Neuronal stem cell (in vitro differentiated cells): ENCODE results near the gene RASGEF1C.

Source experiments
- DNase-seq: peaks from one replicate; pipeline ENCODE4 v3.0.0-alpha.2; 2013; ENCODE audit warnings: low spot score
- H2AFZ ChIP-seq: one replicate; pipeline ENCODE4 v1.6.1; 2013; ENCODE audit warnings: mild to moderate bottlenecking, low read length, inconsistent platforms
- H2AK5ac ChIP-seq: 2 replicates; pipeline ENCODE4 v1.6.1; 2013; ENCODE audit warnings: low read depth, mild to moderate bottlenecking, inconsistent platforms, low read length, moderate library complexity, mixed read lengths
- H2BK120ac ChIP-seq: 2 replicates; pipeline ENCODE4 v1.6.1; 2013; ENCODE audit warnings: low read depth, mild to moderate bottlenecking, inconsistent platforms, low read length, moderate library complexity, mixed read lengths
- H2BK12ac ChIP-seq: one replicate; pipeline ENCODE4 v1.6.1; 2013; ENCODE audit warnings: low read length, inconsistent platforms
- H2BK15ac ChIP-seq: 2 replicates; pipeline ENCODE4 v1.6.1; 2013; ENCODE audit warnings: mild to moderate bottlenecking, low read length, inconsistent platforms, mixed read lengths
- H2BK5ac ChIP-seq: one replicate; pipeline ENCODE4 v1.6.1; 2013; ENCODE audit warnings: inconsistent platforms, mild to moderate bottlenecking, low read length, moderate library complexity
- H3K14ac ChIP-seq: one replicate; pipeline ENCODE4 v1.6.1; 2013; ENCODE audit warnings: low read length, inconsistent platforms
- H3K18ac ChIP-seq: 2 replicates; pipeline ENCODE4 v1.6.1; 2013; ENCODE audit warnings: low read length, inconsistent platforms
- H3K23ac ChIP-seq: 2 replicates; pipeline ENCODE4 v1.6.1; 2013; ENCODE audit warnings: low read depth, mild to moderate bottlenecking, mixed read lengths, low read length, inconsistent platforms; ENCODE audit not compliant: poor library complexity
- H3K27ac ChIP-seq: replicated peaks from 3 replicates; pipeline ENCODE4 v1.5.1; 2013; ENCODE audit warnings: low read length, inconsistent platforms
- H3K27me3 ChIP-seq, 3 experiments: 2 replicates each; pipeline ENCODE4 v1.6.1; 2013; ENCODE audit warnings: low read length in 3 of 3, mild to moderate bottlenecking in 2 of 3, inconsistent platforms in 1 of 3, low read depth in 1 of 3, mixed read lengths in 1 of 3, moderate library complexity in 1 of 3; ENCODE audit not compliant: control insufficient read depth in 3 of 3, insufficient read depth in 3 of 3
- H3K36me3 ChIP-seq, 2 donors: replicated peaks in 1 of 2; 2 replicates each; pipeline ENCODE4 v1.6.1; 2013; ENCODE audit warnings: low read length in 2 of 2; ENCODE audit not compliant: control insufficient read depth in 2 of 2, insufficient read depth in 2 of 2
- H3K4ac ChIP-seq: 2 replicates; pipeline ENCODE4 v1.6.1; 2013; ENCODE audit warnings: inconsistent platforms, mild to moderate bottlenecking, low read length, moderate library complexity
- H3K4me1 ChIP-seq, 2 donors: 1 replicate in 1 of 2; 2 replicates in 1 of 2; pipeline ENCODE4 v1.6.1; 2013; ENCODE audit warnings: low read length in 2 of 2, low read depth in 1 of 2; ENCODE audit not compliant: control insufficient read depth in 2 of 2, insufficient read depth in 1 of 2
- H3K4me2 ChIP-seq: one replicate; pipeline ENCODE4 v1.6.1; 2013; ENCODE audit warnings: mild to moderate bottlenecking, low read length, inconsistent platforms; ENCODE audit not compliant: insufficient read depth, poor library complexity, severe bottlenecking
- H3K4me3 ChIP-seq, 2 donors: 2 replicates each; pipeline ENCODE4 v1.5.1; 2013; ENCODE audit warnings: low read length in 2 of 2, mild to moderate bottlenecking in 2 of 2, inconsistent platforms in 1 of 2, moderate library complexity in 1 of 2
- H3K79me1 ChIP-seq: one replicate; pipeline ENCODE4 v1.6.1; 2013; ENCODE audit warnings: low read depth, mild to moderate bottlenecking, inconsistent platforms, low read length, moderate library complexity
- H3K9ac ChIP-seq: one replicate; pipeline ENCODE4 v1.6.1; 2013; ENCODE audit warnings: mild to moderate bottlenecking, low read depth, low read length, inconsistent platforms; ENCODE audit not compliant: poor library complexity
- H3K9me3 ChIP-seq, 2 donors: replicated peaks in 1 of 2; 2 replicates each; pipeline versions ENCODE3 to v1.6.1; 2013; ENCODE audit warnings: low read length in 2 of 2, mild to moderate bottlenecking in 2 of 2, inconsistent platforms in 1 of 2, low read depth in 1 of 2, mixed read lengths in 1 of 2, moderate library complexity in 1 of 2; ENCODE audit not compliant: control insufficient read depth in 2 of 2, insufficient read depth in 1 of 2
- H4K8ac ChIP-seq: one replicate; pipeline ENCODE4 v1.6.1; 2013; ENCODE audit warnings: low read depth, mild to moderate bottlenecking, inconsistent platforms, low read length, moderate library complexity
- H4K91ac ChIP-seq: one replicate; pipeline ENCODE4 v1.6.1; 2013; ENCODE audit warnings: low read length, low read depth, mild to moderate bottlenecking, inconsistent platforms; ENCODE audit not compliant: poor library complexity
- whole genome bisulfite sequencing, 2 donors: extraction: QIAGEN DNeasy Blood & Tissue Kit; methylation state at CpG; one replicate each; pipeline ENCODE4 v1.1.7; 2013; ENCODE audit warnings: missing lambda C conversion rate in 2 of 2, mixed read lengths in 1 of 2; ENCODE audit not compliant: insufficient read length in 2 of 2, insufficient replicate concordance in 1 of 2; ENCODE audit errors: extremely low coverage in 2 of 2; 5-methylcytosine and 5-hydroxymethylcytosine counted together

The RASGEF1C gene

DNA sequence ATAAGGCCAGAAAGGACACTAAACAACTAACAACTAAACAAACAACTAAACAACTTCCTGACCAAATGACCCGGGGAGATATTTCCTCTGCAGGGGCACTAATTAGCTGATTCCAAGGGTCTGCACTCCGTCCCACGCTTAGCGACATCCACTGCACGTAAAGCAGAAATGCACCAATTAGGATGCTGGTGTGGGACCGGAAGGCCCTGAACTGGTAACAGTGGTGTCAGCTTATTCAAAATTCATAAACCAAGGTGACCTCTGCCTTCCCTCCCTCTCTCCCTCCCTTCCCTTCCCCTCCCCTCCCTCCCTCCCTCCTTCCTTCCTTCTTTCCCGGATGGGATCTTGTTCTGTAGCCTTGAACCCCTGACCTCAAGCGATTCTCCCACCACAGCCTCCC is 9.6 kb downstream of the RASGEF1C start:
- H3K4me3 ChIP-seq = no peak overlapping the region
- no peak overlapping the region for H2BK5ac ChIP-seq
- peaks cover 0 to 2% of the 10 kb centered on the region in 2 donors for H3K4me1 ChIP-seq
- no peak overlapping the region for H2BK12ac ChIP-seq
- no peaks in the 10 kb centered on the region for H3K79me1 ChIP-seq
- no peak overlapping the region for H2BK120ac ChIP-seq
- no peaks in the 10 kb centered on the region for H3K9me3 ChIP-seq
- H2BK15ac ChIP-seq = no peak overlapping the region
- no peak overlapping the region for H2AFZ ChIP-seq
- no peak overlapping the region for H3K14ac ChIP-seq
- no peak overlapping the region for H3K23ac ChIP-seq
- H3K9ac ChIP-seq = no peak overlapping the region
- H2AK5ac ChIP-seq = no peak overlapping the region
- no peaks in the 10 kb centered on the region for H3K27me3 ChIP-seq
- H3K27ac ChIP-seq = no peak overlapping the region
- no peak overlapping the region for H4K8ac ChIP-seq
- H3K36me3 ChIP-seq = no peaks in the 10 kb centered on the region
- no peak overlapping the region for H3K4me2 ChIP-seq
- no peak for DNase-seq
- no peak overlapping the region for H3K4ac ChIP-seq
- H4K91ac ChIP-seq = no peak overlapping the region
- no CpG with 5 or more reads among the region's 8 CpGs for WGBS, 2 donors
- H3K18ac ChIP-seq = no peak overlapping the region

DNA sequence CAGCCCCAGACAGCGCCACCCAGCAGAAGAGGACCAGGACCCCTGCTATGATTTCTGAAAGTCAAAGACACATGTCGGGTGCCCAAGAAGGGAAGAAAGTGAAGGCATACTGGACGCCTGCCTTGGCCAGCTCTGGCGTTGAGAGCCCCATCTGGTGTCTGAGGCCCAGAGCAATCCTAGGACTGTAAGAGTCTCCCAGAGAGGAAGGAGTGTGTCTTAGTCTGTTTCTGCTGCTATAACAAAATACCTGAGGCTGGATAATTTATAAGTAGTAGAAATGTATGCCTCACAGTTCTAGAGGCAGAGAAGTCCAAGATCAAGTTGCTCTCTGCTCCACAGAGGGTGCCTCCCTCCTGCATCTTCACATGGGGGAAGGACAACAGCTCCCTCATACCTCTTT is 10.8 kb downstream of the RASGEF1C start:
- Histone ChIP-seq H3K4me3 (no peak overlapping the region), H3K27ac (no peak overlapping the region), H3K23ac (no peak overlapping the region), H3K4me2 (no peak overlapping the region), H3K9me3 (no peaks in the 10 kb centered on the region), H3K18ac (no peak overlapping the region), H3K14ac (no peak overlapping the region), H4K91ac (no peak overlapping the region), H3K9ac (no peak overlapping the region), H3K4me1 (peaks cover 0 to 2% of the 10 kb centered on the region in 2 donors), H2AK5ac (no peak overlapping the region), H3K4ac (no peak overlapping the region), H2AFZ (no peak overlapping the region), H2BK5ac (no peak overlapping the region), H3K27me3 (no peaks in the 10 kb centered on the region), H2BK120ac (no peak overlapping the region), H3K36me3 (no peaks in the 10 kb centered on the region), H4K8ac (no peak overlapping the region), H2BK15ac (no peak overlapping the region), H2BK12ac (no peak overlapping the region), H3K79me1 (no peaks in the 10 kb centered on the region)
- WGBS, 2 donors = no CpG with 5 or more reads among the region's 4 CpGs
- DNase-seq = no peak

DNA sequence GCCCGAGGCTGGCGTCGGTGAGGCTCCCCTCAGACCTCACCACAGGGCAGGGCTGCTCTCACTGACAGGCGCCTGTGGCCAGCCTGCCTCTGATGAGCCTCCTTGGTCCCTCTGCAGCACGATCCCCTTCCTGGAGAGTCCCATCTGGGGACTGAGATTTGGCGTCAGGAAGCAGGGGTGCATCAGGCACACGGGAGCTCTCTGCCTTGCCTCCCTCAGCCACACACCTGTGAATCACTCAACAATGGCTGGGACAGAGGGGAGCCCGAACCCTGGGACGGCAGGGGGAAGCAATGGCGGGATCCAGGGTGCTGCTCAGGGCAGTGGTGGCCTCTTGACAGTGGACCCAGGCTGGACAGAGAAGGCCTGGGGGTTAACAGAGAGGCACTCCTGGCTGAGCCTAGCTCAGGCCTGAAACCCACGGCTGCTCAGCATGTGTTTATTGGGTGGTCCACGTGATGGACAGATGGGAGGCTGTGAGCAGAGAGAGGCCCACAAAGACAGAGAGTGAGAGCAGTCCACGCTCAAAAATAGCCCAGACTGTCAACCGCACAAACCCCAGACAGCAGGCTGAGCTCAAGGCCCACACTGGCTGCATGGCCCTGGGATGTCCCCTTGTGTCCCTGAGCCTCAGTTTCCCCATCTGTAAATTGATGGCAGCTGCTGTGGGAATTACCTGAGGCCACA is 11.9 kb downstream of the RASGEF1C start:
- H2BK15ac ChIP-seq = peak overlapping the region; percentile 78
- peak overlapping the region; percentile 35 for H2BK12ac ChIP-seq
- H3K4me1 ChIP-seq = peaks cover 0 to 2% of the 10 kb centered on the region in 2 donors
- H3K36me3 ChIP-seq = no peaks in the 10 kb centered on the region
- peak overlapping the region; percentile 45 for H3K23ac ChIP-seq
- H3K9ac ChIP-seq = peak overlapping the region; percentile 47
- H3K27ac ChIP-seq = no peak overlapping the region
- no peak for DNase-seq
- no peak overlapping the region for H3K4ac ChIP-seq
- no peak overlapping the region for H3K4me2 ChIP-seq
- H3K9me3 ChIP-seq = no peaks in the 10 kb centered on the region
- H3K14ac ChIP-seq = peak overlapping the region; percentile 57
- no peak overlapping the region for H4K91ac ChIP-seq
- H2BK120ac ChIP-seq = peak overlapping the region; percentile 49
- no CpG with 5 or more reads among the region's 14 CpGs for WGBS, 2 donors
- peak overlapping the region; percentile 39 for H3K18ac ChIP-seq
- no peak overlapping the region for H3K4me3 ChIP-seq
- H4K8ac ChIP-seq = no peak overlapping the region
- no peaks in the 10 kb centered on the region for H3K27me3 ChIP-seq
- H3K79me1 ChIP-seq = no peaks in the 10 kb centered on the region
- no peak overlapping the region for H2AFZ ChIP-seq
- no peak overlapping the region for H2AK5ac ChIP-seq
- H2BK5ac ChIP-seq = peak overlapping the region; percentile 63

DNA sequence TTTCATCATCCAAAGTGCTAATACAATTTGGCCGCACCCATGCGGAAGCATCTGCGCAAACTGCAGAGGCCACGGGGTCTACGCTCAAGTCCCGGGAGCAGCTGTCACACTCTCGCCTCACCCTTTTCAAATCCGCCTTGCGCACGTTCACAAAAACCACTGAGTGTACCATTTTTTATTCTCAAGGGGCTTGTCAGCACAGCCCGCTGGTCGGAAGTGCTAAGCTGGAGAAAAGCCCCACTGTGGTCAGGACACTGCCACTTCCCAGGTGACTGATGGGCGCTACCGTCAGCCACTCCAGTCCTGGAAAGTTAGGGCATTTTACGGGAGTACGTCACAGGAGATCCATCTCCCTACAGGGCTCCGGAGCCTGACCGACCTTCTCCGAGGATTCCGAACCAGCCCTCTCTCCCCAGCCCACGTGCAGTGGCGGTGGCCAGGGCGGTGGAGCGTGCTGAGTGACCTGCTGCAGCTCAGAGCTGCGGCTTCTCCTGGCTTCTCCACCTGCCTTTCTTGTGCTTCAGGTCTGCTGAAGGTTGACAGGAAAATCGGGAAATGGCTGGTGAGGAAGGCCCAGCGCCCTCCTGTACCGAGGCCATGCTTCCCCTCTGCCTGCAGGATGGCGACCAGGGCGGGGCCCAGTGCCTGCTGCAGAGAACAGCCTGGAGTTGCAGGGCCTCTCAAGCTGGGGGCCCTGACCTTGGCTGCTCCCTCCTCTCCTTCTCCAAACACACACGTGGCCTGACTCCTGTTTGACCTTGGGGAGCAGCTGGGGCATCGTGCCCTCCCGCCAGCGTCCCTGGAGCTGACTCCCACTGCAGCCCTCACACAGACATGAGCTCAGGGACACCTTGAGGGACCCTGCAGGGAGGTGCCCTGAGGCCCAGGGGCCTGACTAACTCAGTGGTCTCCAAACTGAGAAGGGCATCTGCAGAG is 14.3 kb downstream of the RASGEF1C start:
- Histone ChIP-seq H3K79me1 (no peaks in the 10 kb centered on the region), H2AFZ (no peak overlapping the region)

More for the DNA sequence above, 14.3 kb downstream of the RASGEF1C start:
- Histone ChIP-seq H2BK5ac (no peak overlapping the region), H4K91ac (no peak overlapping the region), H3K4me1 (no peaks in the 10 kb centered on the region), H3K9me3 (no peaks in the 10 kb centered on the region), H3K4me2 (no peak overlapping the region), H3K27me3 (no peaks in the 10 kb centered on the region), H3K18ac (peak overlapping the region; percentile 42), H3K23ac (no peak overlapping the region), H2BK15ac (peak overlapping the region; percentile 35), H3K4ac (no peak overlapping the region), H3K27ac (no peak overlapping the region), H3K14ac (peak overlapping the region; percentile 67), H4K8ac (no peak overlapping the region), H3K36me3 (no peaks in the 10 kb centered on the region), H2BK120ac (no peak overlapping the region), H2AK5ac (peak overlapping the region; percentile 5), H3K4me3 (peak overlapping the region in 1 of 2 donors; percentile 53), H3K9ac (peak overlapping the region; percentile 7), H2BK12ac (peak overlapping the region; percentile 23)
- no CpG with 5 or more reads among the region's 34 CpGs for WGBS, 2 donors
- DNase-seq = no peak
